HS-27A (cell line): ENCODE measurements around the gene SLC27A6.

Experiments
- DNase-seq: peaks from one replicate; pipeline ENCODE4 v3.0.0-alpha.2; 2012; ENCODE audit warnings: low read depth, missing footprints

SLC27A6 gene

GRCh38 chr5:129065721-129066120, 100.4 kb downstream of the SLC27A6 start:
- no peak for DNase-seq

- DNase-seq = no peak
Measured at GRCh38 chr5:129067745-129068144, 102.5 kb downstream of the SLC27A6 start.

GRCh38 chr5:129069292-129069691, 104.0 kb downstream of the SLC27A6 start:
- no peak for DNase-seq

- no peak for DNase-seq
Measured at GRCh38 chr5:129073111-129073510, 107.8 kb downstream of the SLC27A6 start.

- DNase-seq = no peak
Measured at GRCh38 chr5:129074903-129075302, 109.6 kb downstream of the SLC27A6 start.

- no peak for DNase-seq
Measured at GRCh38 chr5:129077433-129078075, 112.3 kb downstream of the SLC27A6 start.

- DNase-seq = no peak
Measured at GRCh38 chr5:129078247-129078646, 113.0 kb downstream of the SLC27A6 start.

GRCh38 chr5:129078660-129079059, 113.4 kb downstream of the SLC27A6 start:
- no peak for DNase-seq

- no peak for DNase-seq
Measured at GRCh38 chr5:129079496-129079895, 114.2 kb downstream of the SLC27A6 start.

- DNase-seq = no peak
Measured at GRCh38 chr5:129080766-129081165, 115.5 kb downstream of the SLC27A6 start.

- no peak for DNase-seq
Measured at GRCh38 chr5:129082225-129083136, 117.2 kb downstream of the SLC27A6 start.
